ENCODE results near the gene IGF2BP1.
"Not testable (repeated sequence)": the region's sequence is repeated elsewhere in the genome, so short reads cannot be mapped to it uniquely, and the experiment has no call there.

Gene IGF2BP1

DNA sequence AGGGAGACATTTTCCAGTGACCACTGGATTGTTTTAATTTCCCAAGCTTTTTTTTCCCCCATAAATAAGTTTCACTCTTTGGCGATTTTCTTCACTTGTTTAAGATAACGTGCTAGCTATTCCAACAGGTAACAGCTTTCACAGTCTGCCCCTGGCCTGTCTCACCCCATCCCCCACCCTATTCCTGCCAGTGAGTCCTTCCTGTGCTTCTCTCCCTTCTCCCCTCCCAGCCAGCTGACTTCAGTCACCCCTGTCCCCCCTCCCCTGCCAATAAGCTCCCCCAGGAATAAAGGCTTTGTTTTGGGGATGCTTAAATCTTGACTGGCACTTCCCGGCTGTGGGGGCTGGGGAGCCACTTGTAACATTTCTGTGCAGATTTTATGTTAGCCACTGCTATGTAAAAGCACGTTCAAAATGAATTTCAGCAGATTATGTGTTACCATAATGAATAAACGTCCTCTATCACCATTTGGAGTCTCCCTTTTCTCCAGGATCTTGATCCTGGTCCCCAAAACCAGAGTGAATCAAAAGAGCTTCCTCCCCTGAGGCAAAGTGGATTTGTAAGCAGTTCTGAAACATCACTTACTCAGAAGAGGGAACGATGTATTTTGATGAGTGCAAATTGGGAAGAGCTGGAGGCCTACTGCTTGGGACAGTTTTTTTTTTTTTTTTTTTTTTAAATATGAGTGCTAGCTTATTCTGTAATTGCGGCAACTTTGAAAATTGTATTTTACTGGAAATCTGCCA lies 58.2 kb downstream of the IGF2BP1 start:
- no peak for DNase-seq

DNA sequence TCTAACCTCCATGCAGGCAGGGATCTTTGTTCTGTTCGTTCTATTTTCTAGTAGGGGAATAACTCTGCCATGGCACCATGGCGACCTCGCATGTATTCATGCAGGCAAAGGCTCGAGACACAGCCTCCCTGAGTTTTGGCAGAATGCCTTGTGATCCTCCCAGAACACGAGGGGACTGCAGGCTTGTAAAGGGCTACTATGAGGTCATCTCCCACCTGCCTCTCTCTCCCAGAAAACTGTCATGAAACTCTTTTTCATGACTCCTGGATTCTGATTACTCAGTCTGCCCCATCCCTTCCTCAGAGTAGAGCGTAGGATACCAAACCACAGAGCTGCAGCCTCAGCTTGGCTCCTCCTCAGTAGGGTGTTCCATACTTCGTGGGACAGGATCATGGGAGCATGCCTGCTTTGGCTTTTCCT lies 64.3 kb downstream of the IGF2BP1 start:
- no peak for DNase-seq

DNA sequence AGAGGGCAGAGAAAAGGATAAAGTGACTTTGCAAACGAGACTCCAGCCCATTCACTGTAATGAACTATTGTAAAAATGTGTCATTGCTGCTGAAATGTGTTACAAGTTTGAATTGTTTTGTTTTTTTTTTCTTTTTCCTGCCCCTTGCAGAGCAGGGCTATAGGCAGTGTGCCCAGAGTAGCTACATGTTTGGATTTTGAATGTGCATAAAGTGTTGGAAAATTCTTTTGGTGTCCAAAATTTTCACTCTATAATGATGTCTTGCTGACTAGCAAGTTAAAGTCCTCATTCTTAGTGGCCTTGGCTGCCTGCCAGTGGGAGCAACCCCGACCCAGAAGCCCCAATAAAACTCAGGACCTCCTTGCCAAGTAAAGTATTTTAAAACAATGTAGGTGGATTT lies 66.5 kb downstream of the IGF2BP1 start:
- DNase-seq, result no peak

DNA sequence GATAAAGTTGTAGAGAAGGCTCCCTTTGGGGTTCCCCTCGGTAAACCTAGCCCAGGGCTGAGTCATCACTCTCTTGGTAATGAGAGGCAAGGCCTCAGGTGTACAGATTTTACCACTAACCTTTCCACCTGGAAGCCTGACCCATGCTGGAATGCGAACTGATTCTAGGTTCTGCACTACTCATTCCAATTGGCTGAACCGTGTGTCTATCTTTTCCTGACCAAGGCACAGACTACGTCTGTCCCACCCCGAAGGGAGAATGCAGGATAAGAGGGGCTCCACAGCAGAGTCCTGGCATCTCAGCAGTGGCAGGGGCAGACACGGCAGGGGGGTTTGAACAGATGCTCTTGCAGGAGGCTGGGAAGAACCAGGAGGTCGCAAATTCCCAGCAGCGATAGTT lies 70.0 kb downstream of the IGF2BP1 start:
- no peak for DNase-seq

DNA sequence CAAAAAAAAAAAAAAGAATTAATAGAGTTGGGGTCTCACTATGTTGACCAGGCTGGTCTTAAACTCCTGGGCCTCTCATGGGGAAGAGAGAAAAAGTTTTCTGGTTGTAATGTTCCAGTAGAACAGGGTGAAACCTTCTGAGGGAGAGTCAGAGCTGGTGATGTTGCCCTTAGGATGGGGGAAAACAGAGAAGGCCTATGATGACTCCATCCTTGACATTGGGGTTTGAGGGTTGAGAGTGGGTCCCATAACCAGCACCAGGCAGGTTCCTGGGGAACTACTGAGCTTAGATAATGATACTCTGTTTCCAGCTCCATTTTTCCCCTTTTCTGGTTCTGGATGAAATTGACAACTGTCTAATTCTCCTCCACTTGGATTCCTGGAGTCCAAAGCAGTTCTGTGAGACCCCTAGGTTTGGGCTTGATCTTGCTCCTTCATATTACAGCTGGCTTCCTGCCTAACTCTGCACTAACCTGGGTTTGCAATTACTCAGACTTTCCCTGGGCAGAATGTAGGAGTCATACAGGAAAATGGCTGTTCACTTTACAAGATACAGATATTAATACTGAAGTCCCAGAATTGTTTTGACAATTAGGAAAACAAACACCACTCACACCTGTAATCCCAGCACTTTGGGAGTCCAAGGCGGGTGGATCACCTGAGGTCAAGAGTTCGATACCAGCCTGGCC lies 72.5 kb downstream of the IGF2BP1 start:
- DNase-seq, result no peak

DNA sequence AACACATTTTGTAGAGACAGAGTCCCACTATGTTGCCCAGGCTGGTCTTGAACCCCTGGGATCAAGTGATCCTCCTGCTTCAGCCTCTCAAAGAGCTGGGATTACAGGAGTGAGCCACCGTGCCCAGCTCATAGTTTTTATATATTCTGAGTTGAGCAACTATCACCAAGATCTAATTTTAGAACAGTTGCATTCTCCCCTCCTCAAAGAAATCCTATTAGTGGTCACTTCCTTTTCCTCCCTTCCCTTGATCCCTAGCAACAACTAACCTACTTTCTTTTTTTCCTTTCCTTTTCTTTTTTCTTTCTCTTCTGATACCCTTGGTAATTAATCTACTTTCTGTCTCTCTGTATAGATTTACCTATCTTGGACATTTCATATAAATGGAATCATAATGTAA lies 73.9 kb downstream of the IGF2BP1 start:
- no peak for DNase-seq

DNA sequence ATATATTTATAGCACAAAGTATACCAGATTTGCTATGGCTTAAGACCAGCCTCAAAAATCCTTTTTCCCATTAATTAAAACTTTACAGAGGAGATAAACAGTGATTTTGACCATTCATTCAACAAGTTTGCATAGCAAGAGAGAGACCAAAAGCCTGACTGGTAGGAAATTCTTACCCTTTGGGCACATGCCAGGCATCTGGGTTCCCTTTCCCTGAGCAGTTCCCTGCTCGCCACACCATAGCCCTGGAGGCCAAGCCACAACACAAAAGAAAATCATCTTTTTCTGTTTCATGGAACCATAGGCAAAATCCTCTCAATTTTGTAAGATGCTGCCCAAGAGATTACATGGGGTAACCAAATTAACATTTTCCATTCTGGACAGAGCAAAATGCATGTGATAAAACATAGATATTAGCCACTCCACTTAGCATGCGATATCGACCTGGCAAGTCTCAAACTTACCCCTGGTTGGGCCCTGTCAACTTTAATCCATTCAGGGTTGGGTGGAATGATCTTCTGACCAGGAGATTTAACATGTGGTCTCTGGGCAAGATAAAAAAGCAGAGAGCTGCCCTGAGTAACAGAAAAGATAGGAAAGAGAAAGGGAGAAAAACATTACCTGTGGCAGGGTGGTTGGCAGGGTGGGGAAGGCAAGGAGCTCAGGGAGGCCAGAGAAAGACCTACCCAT lies 77.8 kb downstream of the IGF2BP1 start:
- no peak for DNase-seq

DNA sequence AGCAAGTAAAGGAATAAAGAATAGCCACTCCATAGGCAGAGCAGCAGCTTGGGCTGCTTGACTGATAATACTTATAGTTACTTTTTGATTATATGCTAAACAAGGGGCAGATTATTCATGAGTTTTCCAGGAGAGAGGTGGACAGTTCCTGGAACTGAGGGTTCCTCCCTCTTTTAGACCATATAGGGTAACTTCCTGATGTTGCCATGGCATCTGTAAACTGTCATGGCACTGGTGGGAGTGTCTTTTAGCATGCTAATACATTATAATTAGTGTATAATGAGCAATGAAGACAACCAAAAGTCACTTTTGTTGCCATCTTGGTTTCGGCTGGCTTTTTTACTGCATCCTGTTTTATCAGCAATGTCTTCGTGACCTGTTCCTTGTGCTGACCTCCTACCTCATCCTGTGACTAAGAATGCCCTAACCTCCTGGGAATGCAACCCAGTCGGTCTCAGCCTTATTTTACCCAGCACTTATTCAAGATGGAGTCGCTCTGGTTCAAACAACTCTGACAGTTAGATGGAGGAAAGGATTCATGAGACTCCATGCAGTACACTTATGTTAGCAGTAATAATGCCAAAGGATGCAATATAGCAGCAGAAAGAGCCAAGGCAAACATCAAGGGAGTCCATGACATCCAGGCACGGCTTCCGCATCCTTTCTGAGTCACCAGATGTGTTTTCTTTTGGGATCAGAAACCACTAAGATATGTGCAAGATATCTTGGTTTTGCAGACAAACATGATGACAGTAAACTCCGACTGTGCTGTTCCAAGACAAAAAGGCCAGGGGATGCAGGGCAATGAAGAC lies 79.6 kb downstream of the IGF2BP1 start:
- DNase-seq, result no peak

DNA sequence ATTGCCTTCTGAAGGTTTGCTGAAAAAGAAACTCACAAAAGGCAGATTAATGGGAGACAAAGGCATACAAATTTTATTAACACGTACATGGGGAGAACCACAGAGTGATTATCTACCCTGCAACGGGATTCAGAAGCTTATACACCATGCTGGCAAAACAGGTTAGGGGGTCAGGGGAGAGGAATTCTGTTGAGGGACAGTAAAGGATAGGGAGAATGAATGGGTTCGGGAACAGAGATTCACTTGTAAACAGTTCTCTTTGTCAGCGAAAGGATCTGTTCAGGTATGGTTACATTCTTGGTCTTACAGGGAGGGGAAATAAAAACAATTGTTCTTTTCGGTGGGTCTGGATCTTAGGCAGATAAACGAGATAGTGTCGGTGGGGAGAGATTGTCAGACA lies 81.1 kb downstream of the IGF2BP1 start:
- DNase-seq, result no peak

DNA sequence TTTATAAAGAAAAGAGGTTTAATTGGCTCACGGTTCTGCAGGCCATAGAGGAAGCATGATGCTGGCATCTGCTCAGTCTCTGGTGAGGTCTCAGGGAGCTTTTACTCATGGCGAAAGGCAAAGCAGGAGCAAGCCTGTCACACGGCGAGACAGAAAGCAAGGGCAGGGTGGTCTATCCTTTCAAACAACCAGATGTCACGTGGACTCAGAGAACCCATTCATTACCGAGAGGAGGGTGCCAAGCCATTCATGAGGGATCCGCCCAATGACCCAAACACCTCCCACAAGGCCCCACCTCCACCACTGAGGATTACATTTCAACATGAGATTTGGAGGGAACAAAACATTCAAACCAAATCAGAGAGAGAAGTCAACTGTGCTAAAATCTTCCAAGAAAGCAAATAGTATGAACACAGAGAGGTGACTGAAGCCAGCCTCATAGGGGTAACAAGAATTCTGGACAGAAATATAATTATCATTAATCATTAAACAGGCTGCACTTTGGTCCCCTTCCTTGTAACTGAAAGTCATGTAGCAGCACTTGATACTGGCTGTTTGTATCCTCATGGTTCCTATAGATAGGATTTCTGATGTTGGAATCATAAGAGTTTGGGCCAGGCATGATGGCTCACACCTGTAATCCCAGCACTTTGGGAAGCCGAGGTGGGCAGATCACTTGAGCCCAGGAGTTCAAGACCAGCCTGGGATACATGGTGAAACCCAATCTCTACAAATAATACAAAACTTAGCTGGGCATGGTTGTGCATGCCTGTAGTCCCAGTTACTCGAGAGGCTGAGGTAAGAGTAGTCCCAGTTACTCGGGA lies 82.9 kb downstream of the IGF2BP1 start:
- DNase-seq, result no peak

DNA sequence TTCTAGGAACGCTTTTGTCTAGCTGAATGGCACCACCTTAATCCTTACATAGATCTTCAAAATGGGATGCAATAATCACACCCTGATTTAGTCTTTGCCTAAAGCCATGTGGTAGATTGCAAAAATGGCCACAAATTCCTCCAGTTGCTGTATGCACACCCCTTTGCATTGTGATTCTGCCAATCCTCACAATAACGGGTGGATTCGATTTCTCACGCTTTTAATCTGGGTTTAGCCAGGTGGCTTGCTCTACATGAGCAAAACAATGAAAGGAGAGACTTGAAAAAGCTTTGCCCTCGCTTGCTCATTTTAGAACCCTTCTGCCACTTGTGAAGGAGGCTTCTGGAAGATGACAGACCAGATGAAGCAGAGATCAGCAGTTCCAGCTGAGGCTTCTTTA lies 85.0 kb downstream of the IGF2BP1 start:
- no peak for DNase-seq

DNA sequence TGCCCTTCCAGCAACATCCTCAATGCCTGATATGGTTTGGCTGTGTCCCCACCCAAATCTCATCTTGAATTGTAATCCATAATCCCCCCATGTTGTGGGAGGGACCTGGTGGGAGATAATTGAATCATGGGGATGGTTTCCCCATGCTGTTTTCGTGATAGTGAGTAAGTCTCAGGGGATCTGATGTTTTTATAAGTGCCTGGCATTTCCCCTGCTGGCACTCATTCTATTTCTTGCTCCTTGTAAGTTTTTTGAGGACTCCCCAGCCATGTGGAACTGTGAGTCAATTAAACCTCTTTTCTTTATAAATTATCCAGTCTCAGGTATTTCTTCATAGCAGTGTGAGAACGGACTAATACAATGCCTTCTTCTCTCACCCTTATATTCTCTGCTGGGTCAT lies 87.9 kb downstream of the IGF2BP1 start:
- DNase-seq, result not testable (repeated sequence)

DNA sequence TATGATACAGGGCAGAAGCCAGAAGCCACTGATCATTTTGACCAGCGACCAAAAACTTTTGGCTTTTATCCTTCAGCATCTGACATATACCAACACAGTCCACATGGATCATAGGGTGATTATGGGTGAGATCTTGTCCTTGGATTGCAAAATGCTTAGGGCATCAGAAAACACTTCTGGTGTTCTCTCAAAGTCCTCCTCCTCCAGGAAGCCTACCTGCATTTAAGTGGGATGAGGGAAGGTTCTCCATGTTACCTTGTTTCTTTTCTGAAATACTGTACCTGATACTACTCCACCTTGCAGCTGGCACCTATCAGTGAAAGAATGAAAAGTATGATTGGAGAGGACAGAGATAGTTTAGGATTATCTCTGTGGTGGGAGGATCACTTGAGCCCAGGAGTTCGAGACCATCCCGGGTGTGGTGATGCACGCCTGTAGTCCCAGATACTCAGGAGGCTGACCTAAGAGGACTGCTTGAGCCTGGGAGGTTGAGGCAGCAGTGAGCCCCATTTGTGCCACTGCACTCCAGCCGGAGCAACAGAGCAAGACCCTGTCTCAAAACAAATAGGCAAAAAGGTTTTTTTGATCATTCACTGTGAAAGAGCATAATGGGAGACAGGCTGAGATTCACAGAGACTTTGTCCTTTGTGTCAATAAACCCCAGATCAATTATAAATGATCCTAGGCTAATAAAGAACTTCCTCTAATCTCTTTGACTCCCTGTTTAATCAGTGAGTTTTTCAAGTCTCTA lies 88.6 kb downstream of the IGF2BP1 start:
- no peak for DNase-seq

DNA sequence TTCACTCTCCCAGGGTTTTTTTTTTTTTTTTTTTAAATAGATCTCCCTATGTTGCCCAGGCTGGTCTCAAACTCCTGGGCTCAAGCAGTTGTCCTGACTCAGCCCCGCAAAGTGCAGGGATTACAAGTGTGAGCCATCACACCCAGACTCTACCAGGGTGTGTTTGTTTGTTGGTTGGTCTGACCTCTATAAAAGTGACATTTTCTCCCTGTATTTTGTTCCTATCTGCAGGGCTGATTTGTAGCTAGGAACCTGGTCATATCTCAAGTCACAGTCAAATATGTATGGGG lies 89.1 kb downstream of the IGF2BP1 start:
- DNase-seq, result no peak

DNA sequence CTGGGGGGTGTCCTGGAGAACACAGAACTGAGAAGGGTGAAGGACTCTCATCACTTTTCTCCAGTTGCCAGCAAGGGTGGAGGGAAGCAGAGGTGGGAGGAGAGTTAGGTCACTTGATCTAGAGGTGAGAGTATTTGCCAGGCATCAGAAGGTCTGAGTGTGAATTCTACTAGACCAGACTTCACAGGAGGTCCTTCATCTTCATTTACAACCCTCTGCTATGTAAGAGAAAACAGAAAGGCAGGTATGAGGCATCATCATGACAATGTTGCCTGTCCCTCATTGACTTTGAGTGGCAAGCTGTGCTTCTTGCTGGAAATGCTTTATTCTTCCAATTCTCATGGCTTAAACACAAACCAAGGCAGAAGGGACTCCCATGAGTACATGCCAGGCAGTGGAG lies 89.5 kb downstream of the IGF2BP1 start:
- DNase-seq, result no peak

DNA sequence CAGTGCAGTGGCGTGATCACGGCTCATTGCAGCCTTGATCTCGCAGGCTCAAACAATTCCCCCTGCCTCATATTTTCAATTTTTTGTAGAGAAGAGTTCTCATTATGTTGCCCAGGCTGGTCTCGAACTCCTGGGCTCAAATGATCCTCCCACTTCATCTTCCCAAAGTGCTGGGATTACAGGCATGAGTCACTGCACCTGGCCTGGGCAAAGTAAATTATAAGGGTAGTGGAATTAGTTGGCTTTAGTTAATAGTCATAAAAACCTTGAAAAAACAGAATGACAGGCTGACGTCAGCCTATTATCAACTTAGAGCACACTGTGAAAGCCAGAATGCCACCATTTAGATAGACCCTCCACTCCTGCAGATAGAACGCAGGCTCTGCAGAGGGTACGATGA lies 91.9 kb downstream of the IGF2BP1 start:
- DNase-seq, result no peak

DNA sequence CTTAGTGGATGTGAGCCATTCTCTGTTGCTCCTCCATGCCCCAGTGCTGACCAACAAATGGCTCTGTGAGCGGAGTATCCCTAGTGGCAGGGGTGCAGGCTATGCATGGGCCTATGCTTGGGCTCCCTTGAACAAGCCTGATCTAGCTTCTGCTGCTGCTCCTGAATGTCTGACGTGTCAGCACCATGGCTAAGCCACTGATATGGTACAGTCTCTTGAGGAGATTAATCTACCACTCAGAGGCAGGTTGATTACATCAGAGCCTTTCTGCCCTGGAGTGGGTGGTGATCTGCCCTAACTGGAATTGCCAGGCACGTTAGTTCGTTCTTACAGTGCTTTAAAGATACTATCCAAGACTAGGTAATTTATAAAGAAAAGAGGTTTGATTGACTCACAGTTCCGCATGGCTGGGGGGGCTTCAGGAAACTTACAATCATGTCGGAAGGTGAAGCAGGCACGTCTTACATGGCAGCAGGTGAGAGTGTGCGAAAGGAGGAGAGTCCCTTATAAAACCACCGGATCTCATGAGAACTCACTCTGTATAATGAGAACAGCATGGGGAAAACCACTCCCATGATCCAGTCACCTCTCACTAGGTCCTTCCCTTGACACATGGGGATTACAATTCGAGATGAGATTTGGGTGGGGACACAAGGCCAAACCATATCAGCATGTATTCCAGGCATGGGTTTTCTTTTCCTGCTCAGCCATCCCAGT lies 93.9 kb downstream of the IGF2BP1 start:
- no peak for DNase-seq

DNA sequence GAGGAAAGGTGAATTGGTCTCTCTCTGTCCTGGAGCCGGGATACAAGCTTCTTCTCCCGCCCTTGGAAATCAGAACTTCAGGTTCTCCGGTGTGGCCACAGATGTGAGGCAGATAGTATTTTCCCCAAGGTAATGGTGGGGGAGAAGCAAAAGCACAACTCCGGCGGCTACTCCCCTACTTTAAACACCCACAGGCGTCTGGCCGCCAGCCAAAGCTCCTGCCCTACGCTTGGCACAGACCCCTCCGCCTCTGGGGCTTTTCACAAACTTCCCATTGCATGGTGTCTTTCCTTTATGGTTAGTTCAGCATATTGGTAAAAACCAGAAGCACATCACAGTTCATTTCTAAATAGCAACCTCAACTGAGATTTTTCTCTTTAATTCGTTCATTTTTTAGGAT lies 95.9 kb downstream of the IGF2BP1 start:
- DNase-seq, result no peak

DNA sequence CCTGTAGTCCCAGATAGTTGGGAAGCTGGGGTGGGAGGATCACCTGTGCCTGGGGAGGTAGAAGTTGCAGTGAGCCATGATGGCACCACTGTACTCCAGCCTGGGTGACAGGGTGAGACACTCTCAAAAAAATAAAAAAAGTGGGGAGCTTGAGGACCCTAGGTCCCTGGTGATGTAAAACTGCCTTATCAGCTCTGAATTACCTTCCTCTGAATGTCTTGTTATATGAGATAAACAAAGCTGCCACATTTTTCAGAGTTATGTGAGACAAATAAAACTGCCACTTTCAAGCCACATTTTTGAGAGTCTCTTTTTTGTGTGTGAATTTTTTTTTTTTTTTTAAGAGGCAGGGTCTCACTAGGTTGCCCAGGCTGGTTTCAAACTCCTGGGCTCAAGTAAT lies 103.4 kb downstream of the IGF2BP1 start:
- DNase-seq, result no peak

DNA sequence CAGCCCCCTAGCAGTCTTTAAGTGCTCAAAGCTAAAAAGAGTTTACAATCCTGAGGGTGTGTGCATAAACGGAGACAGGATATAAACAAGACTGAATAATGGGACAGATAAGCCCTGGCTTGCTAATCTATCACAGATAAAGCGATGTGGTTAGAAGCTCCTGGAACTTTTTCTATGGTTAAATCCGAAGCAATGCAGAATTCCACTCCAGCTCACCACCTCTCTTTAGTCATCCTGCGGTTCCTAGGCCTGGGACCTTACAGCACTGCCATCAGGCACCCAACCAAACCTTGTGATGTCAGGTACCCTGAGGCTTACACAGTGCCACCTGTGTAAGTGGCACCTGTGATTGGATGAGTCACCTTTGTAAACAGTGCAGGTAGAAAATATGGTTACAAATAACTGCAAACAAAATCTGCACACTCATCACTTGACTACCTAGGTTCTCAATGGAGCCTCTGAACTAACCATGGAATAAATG lies 103.9 kb downstream of the IGF2BP1 start:
- DNase-seq, result no peak

DNA sequence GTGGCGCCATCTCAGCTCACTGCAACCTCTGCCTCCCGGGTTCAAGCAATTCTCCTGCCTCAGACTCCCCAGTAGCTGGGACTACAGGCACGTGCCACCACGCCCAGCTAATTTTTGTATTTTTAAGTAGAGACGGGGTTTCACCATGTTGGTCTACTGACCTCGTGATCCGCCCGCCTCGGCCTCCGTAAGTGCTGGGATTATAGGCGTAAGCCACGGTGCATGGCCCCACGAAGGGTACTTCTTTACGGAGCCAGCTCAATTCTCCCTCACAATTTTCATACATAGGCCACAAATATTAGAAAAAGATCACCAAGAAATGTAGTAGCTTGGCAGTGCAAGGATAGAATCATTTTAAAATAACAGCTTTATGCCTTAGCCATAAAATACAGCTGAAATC lies 106.2 kb downstream of the IGF2BP1 start:
- DNase-seq, result not testable (repeated sequence)
